Mesendoderm (in vitro differentiated cells): Measurements from ENCODE around the gene DLGAP4.

Experiments
- DNase-seq: peaks from one replicate; pipeline ENCODE4 v3.0.0; 2013
- H2AK5ac ChIP-seq: 2 replicates; pipeline ENCODE4 v1.6.1; 2013; ENCODE audit warnings: low read length, inconsistent platforms
- H2BK120ac ChIP-seq: 2 replicates; pipeline ENCODE4 v1.6.1; 2013; ENCODE audit warnings: low read depth, mild to moderate bottlenecking, low read length, moderate library complexity, mixed read lengths
- H2BK15ac ChIP-seq: replicated peaks from 2 replicates; pipeline ENCODE4 v1.6.1; 2013; ENCODE audit warnings: low read depth, mild to moderate bottlenecking, moderate library complexity
- H2BK5ac ChIP-seq: 2 replicates; pipeline ENCODE4 v1.6.1; 2013; ENCODE audit warnings: low read length, inconsistent platforms
- H3K18ac ChIP-seq: 2 replicates; pipeline ENCODE4 v1.6.1; 2013; ENCODE audit warnings: mild to moderate bottlenecking, low read length, mixed read lengths
- H3K23ac ChIP-seq: one replicate; pipeline ENCODE4 v1.6.1; 2013; ENCODE audit warnings: low read length
- H3K27ac ChIP-seq: 2 replicates; pipeline ENCODE4 v1.5.1; 2013; ENCODE audit warnings: low read depth, mild to moderate bottlenecking, inconsistent platforms, low read length, moderate library complexity
- H3K27me3 ChIP-seq: 2 replicates; pipeline ENCODE4 v1.6.1; 2013; ENCODE audit warnings: low read length, control low read depth, mild to moderate bottlenecking, inconsistent platforms; ENCODE audit not compliant: insufficient read depth, poor library complexity
- H3K36me3 ChIP-seq: 2 replicates; pipeline ENCODE4 v1.6.1; 2013; ENCODE audit warnings: low read length, inconsistent platforms; ENCODE audit not compliant: control insufficient read depth, insufficient read depth
- H3K4ac ChIP-seq: one replicate; pipeline ENCODE4 v1.6.1; 2013; ENCODE audit warnings: low read depth, mild to moderate bottlenecking, low read length, moderate library complexity
- H3K4me1 ChIP-seq: 2 replicates; pipeline ENCODE4 v1.6.1; 2013; ENCODE audit warnings: low read depth, low read length, inconsistent platforms; ENCODE audit not compliant: control insufficient read depth
- H3K4me2 ChIP-seq: 2 replicates; pipeline ENCODE4 v1.6.1; 2013; ENCODE audit warnings: low read length
- H3K4me3 ChIP-seq: 2 replicates; pipeline ENCODE4 v1.5.1; 2013; ENCODE audit warnings: mild to moderate bottlenecking, low read length
- H3K56ac ChIP-seq: one replicate; pipeline ENCODE4 v1.6.1; 2013; ENCODE audit warnings: low read length
- H3K79me1 ChIP-seq: 2 replicates; pipeline ENCODE4 v1.6.1; 2013; ENCODE audit warnings: low read length, inconsistent platforms
- H3K79me2 ChIP-seq: 2 replicates; pipeline ENCODE4 v1.6.1; 2013; ENCODE audit warnings: mild to moderate bottlenecking, low read length; ENCODE audit not compliant: control insufficient read depth, insufficient read depth
- H3K9ac ChIP-seq: 2 replicates; pipeline ENCODE4 v1.6.1; 2013; ENCODE audit warnings: low read length, inconsistent platforms
- H4K5ac ChIP-seq: one replicate; pipeline ENCODE4 v1.6.1; 2013; ENCODE audit warnings: low read length
- H4K8ac ChIP-seq: one replicate; pipeline ENCODE4 v1.6.1; 2013; ENCODE audit warnings: low read depth, mild to moderate bottlenecking, control low read depth, low read length, moderate library complexity
- WGBS: extraction: QIAGEN DNeasy Blood & Tissue Kit; methylation state at CpG from one replicate; pipeline ENCODE4 v1.1.7; 2013; ENCODE audit warnings: low lambda C conversion rate, missing lambda C conversion rate; ENCODE audit not compliant: insufficient coverage; ENCODE audit errors: extremely low coverage; 5-methylcytosine and 5-hydroxymethylcytosine counted together

Gene DLGAP4

GRCh38 chr20:36262440-36262839 lies 43.7 kb upstream of the DLGAP4 start:
- Histone ChIP-seq H4K5ac (no peak overlapping the region), H2BK15ac (no peak overlapping the region), H3K4me1 (peaks cover 3% of the 10 kb centered on the region), H2BK5ac (no peak overlapping the region), H3K79me1 (no peaks in the 10 kb centered on the region), H3K4ac (no peak overlapping the region), H3K79me2 (no peaks in the 10 kb centered on the region), H3K18ac (no peak overlapping the region), H2BK120ac (no peak overlapping the region), H3K27me3 (no peaks in the 10 kb centered on the region), H3K23ac (no peak overlapping the region), H3K56ac (no peak overlapping the region), H4K8ac (no peak overlapping the region), H3K36me3 (no peaks in the 10 kb centered on the region), H3K4me3 (no peak overlapping the region), H2AK5ac (no peak overlapping the region), H3K4me2 (no peak overlapping the region), H3K9ac (no peak overlapping the region), H3K27ac (no peak overlapping the region)
- DNase-seq: no peak
- WGBS: no CpG with 5 or more reads among the region's 12 CpGs

GRCh38 chr20:36264426-36265246 lies 41.5 kb upstream of the DLGAP4 start:
- H3K27me3 ChIP-seq: no peaks in the 10 kb centered on the region
- H2BK15ac ChIP-seq: no peak overlapping the region
- no CpG with 5 or more reads among the region's 20 CpGs for WGBS
- H3K18ac ChIP-seq: no peak overlapping the region
- no peak overlapping the region for H4K8ac ChIP-seq
- no peak overlapping the region for H3K23ac ChIP-seq
- H3K36me3 ChIP-seq: no peaks in the 10 kb centered on the region
- H2AK5ac ChIP-seq: no peak overlapping the region
- H3K4ac ChIP-seq: no peak overlapping the region
- no peaks in the 10 kb centered on the region for H3K79me2 ChIP-seq
- H3K9ac ChIP-seq: no peak overlapping the region
- no peak overlapping the region for H4K5ac ChIP-seq
- H3K79me1 ChIP-seq: no peaks in the 10 kb centered on the region
- no peak overlapping the region for H3K56ac ChIP-seq
- H3K27ac ChIP-seq: no peak overlapping the region
- H2BK5ac ChIP-seq: no peak overlapping the region
- H3K4me2 ChIP-seq: no peak overlapping the region
- H2BK120ac ChIP-seq: no peak overlapping the region
- no peak overlapping the region for H3K4me3 ChIP-seq
- DNase-seq: no peak
- peaks cover 1% of the 10 kb centered on the region for H3K4me1 ChIP-seq

- Histone ChIP-seq H3K79me1 (no peaks in the 10 kb centered on the region), H2BK5ac (no peak overlapping the region), H3K4me3 (no peak overlapping the region), H3K9ac (no peak overlapping the region), H4K5ac (no peak overlapping the region), H3K4ac (no peak overlapping the region), H3K36me3 (no peaks in the 10 kb centered on the region), H3K56ac (no peak overlapping the region), H2BK15ac (no peak overlapping the region), H4K8ac (no peak overlapping the region), H3K27me3 (no peaks in the 10 kb centered on the region), H3K23ac (no peak overlapping the region), H3K4me2 (no peak overlapping the region), H2BK120ac (no peak overlapping the region), H3K27ac (no peak overlapping the region), H3K79me2 (no peaks in the 10 kb centered on the region), H3K18ac (no peak overlapping the region), H3K4me1 (no peaks in the 10 kb centered on the region), H2AK5ac (no peak overlapping the region)
- WGBS: no CpG with 5 or more reads among the region's 6 CpGs
- DNase-seq: no peak
Measured at GRCh38 chr20:36266189-36266588, 40.0 kb upstream of the DLGAP4 start.

- H2BK15ac ChIP-seq: no peak overlapping the region
- no peak overlapping the region for H3K18ac ChIP-seq
- no peaks in the 10 kb centered on the region for H3K27me3 ChIP-seq
- no peak overlapping the region for H3K56ac ChIP-seq
- H3K9ac ChIP-seq: no peak overlapping the region
- H2BK5ac ChIP-seq: no peak overlapping the region
- no peak overlapping the region for H4K5ac ChIP-seq
- no peak overlapping the region for H2AK5ac ChIP-seq
- H3K4me3 ChIP-seq: no peak overlapping the region
- H3K4ac ChIP-seq: no peak overlapping the region
- H3K36me3 ChIP-seq: no peaks in the 10 kb centered on the region
- no peak overlapping the region for H3K4me2 ChIP-seq
- no peak overlapping the region for H3K27ac ChIP-seq
- H4K8ac ChIP-seq: no peak overlapping the region
- no peak for DNase-seq
- no peaks in the 10 kb centered on the region for H3K79me2 ChIP-seq
- no CpG with 5 or more reads among the region's 24 CpGs for WGBS
- no peaks in the 10 kb centered on the region for H3K4me1 ChIP-seq
- no peak overlapping the region for H2BK120ac ChIP-seq
- no peaks in the 10 kb centered on the region for H3K79me1 ChIP-seq
- H3K23ac ChIP-seq: no peak overlapping the region
Measured at GRCh38 chr20:36267605-36268381, 38.3 kb upstream of the DLGAP4 start.

- H3K36me3 ChIP-seq: no peaks in the 10 kb centered on the region
Measured at GRCh38 chr20:36268440-36269342, 37.4 kb upstream of the DLGAP4 start.

More at GRCh38 chr20:36268440-36269342, 37.4 kb upstream of the DLGAP4 start:
- Histone ChIP-seq H4K5ac (no peak overlapping the region), H3K4me3 (no peak overlapping the region), H3K4ac (no peak overlapping the region), H3K79me2 (no peaks in the 10 kb centered on the region), H2BK15ac (no peak overlapping the region), H4K8ac (no peak overlapping the region), H3K79me1 (no peaks in the 10 kb centered on the region), H3K18ac (no peak overlapping the region), H3K27ac (no peak overlapping the region), H3K9ac (no peak overlapping the region), H3K27me3 (no peaks in the 10 kb centered on the region), H3K23ac (no peak overlapping the region), H2BK120ac (no peak overlapping the region), H3K4me1 (no peaks in the 10 kb centered on the region), H3K4me2 (no peak overlapping the region), H2BK5ac (no peak overlapping the region), H3K56ac (no peak overlapping the region), H2AK5ac (no peak overlapping the region)
- WGBS: no CpG with 5 or more reads among the region's 10 CpGs
- no peak for DNase-seq
